ENCODE data around the gene KCNAB2.

KCNAB2 gene

GRCh38 chr1:6065093-6065858 is 19.6 kb downstream of the KCNAB2 start:
- no peaks in the 10 kb centered on the region for H3K27me3 ChIP-seq (replicated peaks; ENCODE audit: control insufficient read depth, insufficient read depth, low read length)
- H3K36me3 ChIP-seq (ENCODE audit: control insufficient read depth, insufficient read depth, low read length) = peaks cover 8% of the 10 kb centered on the region
- TF ChIP-seq CTCF (IDR thresholded peaks at IDR 0.05; ENCODE audit: insufficient read depth, low read length, poor library complexity, severe bottlenecking) = no peak
- H3K4me3 ChIP-seq (replicated peaks; ENCODE audit: low read depth, low read length) = no peak overlapping the region
- no peak for DNase-seq (ENCODE audit: extremely low read depth, insufficient read length)

GRCh38 chr1:6066680-6067079 is 21.0 kb downstream of the KCNAB2 start:
- no peak for DNase-seq (ENCODE audit: extremely low read depth, insufficient read length)
- H3K4me3 ChIP-seq (replicated peaks; ENCODE audit: low read depth, low read length) = no peak overlapping the region
- H3K36me3 ChIP-seq (ENCODE audit: control insufficient read depth, insufficient read depth, low read length) = peaks cover 8% of the 10 kb centered on the region
- no peaks in the 10 kb centered on the region for H3K27me3 ChIP-seq (replicated peaks; ENCODE audit: control insufficient read depth, insufficient read depth, low read length)
- no peak for TF ChIP-seq CTCF (IDR thresholded peaks at IDR 0.05; ENCODE audit: insufficient read depth, low read length, poor library complexity, severe bottlenecking)

GRCh38 chr1:6068073-6068472 is 22.4 kb downstream of the KCNAB2 start:
- Histone ChIP-seq H3K4me3 (replicated peaks; ENCODE audit: low read depth, low read length) (no peak overlapping the region), H3K36me3 (ENCODE audit: control insufficient read depth, insufficient read depth, low read length) (peaks cover 11% of the 10 kb centered on the region), H3K27me3 (replicated peaks; ENCODE audit: control insufficient read depth, insufficient read depth, low read length) (no peaks in the 10 kb centered on the region)
- no peak for DNase-seq (ENCODE audit: extremely low read depth, insufficient read length)
- TF ChIP-seq CTCF (IDR thresholded peaks at IDR 0.05; ENCODE audit: insufficient read depth, low read length, poor library complexity, severe bottlenecking) = no peak

GRCh38 chr1:6068932-6069331 is 23.2 kb downstream of the KCNAB2 start:
- TF ChIP-seq CTCF (IDR thresholded peaks at IDR 0.05; ENCODE audit: insufficient read depth, low read length, poor library complexity, severe bottlenecking) = no peak
- no peaks in the 10 kb centered on the region for H3K27me3 ChIP-seq (replicated peaks; ENCODE audit: control insufficient read depth, insufficient read depth, low read length)
- no peak for DNase-seq (ENCODE audit: extremely low read depth, insufficient read length)

GRCh38 chr1:6069573-6069972 is 23.9 kb downstream of the KCNAB2 start:
- no peak overlapping the region for H3K4me3 ChIP-seq (replicated peaks; ENCODE audit: low read depth, low read length)
- DNase-seq (ENCODE audit: extremely low read depth, insufficient read length) = no peak
- TF ChIP-seq CTCF (IDR thresholded peaks at IDR 0.05; ENCODE audit: insufficient read depth, low read length, poor library complexity, severe bottlenecking) = no peak
- H3K36me3 ChIP-seq (ENCODE audit: control insufficient read depth, insufficient read depth, low read length) = peaks cover 18% of the 10 kb centered on the region
- no peaks in the 10 kb centered on the region for H3K27me3 ChIP-seq (replicated peaks; ENCODE audit: control insufficient read depth, insufficient read depth, low read length)

More at GRCh38 chr1:6068932-6069331, 23.2 kb downstream of the KCNAB2 start:
- peaks cover 17% of the 10 kb centered on the region for H3K36me3 ChIP-seq (ENCODE audit: control insufficient read depth, insufficient read depth, low read length)
- H3K4me3 ChIP-seq (replicated peaks; ENCODE audit: low read depth, low read length) = no peak overlapping the region
